ENCODE measurements around the gene KISS1R.

KISS1R gene

DNA sequence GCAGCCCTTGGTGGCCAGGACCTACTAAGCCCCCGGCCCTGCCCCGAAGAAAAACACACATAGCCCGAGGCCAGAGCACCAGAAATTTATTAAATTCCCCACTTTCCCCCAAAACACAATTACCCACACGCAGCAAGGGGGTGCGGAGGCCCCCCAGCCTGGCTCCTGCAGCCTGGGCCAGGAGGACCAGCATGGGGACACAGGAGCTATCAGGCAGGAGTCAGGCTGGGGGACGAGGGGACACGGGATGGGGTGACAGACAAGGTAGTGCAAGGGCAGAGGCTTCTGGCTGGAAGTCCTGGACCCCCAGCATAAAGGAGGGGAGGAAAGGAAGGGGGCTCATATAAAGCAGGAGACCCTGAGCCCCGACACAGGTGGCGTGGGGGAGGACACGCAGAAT is 20.7 kb upstream of the KISS1R start:
- TF ChIP-seq, protein P1, sequence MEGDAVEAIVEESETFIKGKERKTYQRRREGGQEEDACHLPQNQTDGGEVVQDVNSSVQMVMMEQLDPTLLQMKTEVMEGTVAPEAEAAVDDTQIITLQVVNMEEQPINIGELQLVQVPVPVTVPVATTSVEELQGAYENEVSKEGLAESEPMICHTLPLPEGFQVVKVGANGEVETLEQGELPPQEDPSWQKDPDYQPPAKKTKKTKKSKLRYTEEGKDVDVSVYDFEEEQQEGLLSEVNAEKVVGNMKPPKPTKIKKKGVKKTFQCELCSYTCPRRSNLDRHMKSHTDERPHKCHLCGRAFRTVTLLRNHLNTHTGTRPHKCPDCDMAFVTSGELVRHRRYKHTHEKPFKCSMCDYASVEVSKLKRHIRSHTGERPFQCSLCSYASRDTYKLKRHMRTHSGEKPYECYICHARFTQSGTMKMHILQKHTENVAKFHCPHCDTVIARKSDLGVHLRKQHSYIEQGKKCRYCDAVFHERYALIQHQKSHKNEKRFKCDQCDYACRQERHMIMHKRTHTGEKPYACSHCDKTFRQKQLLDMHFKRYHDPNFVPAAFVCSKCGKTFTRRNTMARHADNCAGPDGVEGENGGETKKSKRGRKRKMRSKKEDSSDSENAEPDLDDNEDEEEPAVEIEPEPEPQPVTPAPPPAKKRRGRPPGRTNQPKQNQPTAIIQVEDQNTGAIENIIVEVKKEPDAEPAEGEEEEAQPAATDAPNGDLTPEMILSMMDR (IDR thresholded peaks at IDR 0.05), result no peak

DNA sequence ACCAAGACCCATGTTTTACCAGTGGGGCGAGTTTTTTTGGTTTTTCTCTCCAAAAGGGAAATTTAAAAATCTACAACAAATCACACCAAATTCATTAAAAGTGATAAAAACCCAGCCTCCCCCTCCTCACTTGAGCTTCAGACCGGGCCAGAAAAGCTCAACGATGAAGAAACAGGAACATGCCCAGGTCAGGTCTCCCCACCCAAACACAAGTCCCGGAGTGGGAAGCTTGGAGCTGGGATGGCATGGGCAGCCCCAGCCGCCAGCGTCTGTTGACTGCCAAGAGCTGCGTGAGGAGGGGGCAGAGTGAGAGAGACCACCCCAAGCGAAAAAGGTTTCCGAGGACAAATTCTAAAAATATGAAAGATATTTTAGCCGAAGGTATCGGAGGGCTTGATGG is 20.1 kb upstream of the KISS1R start:
- TF ChIP-seq, protein P1 (IDR thresholded peaks at IDR 0.05), result no peak

DNA sequence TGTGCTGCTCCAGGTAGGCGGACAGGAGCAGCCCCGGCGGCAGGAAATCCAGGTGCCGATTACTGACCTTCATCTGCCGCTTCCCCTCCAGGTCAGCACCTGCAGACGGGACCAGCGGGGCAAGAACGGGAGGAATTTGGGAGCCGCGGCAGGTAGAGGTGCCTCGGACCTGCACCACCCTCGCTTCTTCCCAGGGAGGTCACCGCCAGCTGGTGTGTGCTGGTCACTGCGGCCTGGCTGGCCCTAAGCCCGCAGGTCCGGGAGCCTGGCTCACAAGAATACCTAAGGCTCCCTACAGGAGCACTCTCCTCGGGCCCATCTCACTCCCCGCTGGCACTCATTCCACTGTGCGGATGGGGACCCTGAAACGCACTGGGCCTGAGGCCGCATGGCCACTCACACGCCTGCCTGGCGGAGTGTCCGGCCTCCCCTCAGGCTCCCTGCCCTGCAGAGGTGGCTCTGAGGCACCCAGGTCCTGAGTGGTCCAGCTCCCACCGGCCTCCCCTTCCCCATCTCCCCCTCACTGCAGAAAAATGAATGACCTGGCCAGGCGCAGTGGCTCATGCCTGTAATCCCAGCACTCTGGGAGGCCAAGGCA is 19.6 kb upstream of the KISS1R start:
- TF ChIP-seq, protein P1 (IDR thresholded peaks at IDR 0.05), result no peak

DNA sequence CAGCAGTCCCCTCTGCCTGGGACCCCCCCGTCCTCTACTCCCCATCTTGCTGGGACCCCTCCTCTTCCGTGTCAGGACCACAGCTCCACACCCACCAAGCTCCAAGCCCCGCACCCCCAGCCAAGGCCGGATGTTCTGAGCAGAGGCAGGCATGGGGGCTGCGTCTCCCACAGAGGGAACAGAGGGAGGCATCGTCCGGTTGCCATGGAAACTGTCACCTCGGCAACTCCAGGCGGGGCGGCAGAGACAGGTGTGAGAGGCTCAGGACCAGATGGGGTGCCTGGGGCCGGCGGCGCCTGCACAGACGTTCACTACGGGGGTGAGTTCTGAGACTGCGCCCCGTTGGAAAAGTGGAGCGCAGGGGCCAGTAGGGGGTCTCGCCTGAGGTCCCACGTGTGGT is 18.5 kb upstream of the KISS1R start:
- TF ChIP-seq, protein P1 (IDR thresholded peaks at IDR 0.05), result no peak

DNA sequence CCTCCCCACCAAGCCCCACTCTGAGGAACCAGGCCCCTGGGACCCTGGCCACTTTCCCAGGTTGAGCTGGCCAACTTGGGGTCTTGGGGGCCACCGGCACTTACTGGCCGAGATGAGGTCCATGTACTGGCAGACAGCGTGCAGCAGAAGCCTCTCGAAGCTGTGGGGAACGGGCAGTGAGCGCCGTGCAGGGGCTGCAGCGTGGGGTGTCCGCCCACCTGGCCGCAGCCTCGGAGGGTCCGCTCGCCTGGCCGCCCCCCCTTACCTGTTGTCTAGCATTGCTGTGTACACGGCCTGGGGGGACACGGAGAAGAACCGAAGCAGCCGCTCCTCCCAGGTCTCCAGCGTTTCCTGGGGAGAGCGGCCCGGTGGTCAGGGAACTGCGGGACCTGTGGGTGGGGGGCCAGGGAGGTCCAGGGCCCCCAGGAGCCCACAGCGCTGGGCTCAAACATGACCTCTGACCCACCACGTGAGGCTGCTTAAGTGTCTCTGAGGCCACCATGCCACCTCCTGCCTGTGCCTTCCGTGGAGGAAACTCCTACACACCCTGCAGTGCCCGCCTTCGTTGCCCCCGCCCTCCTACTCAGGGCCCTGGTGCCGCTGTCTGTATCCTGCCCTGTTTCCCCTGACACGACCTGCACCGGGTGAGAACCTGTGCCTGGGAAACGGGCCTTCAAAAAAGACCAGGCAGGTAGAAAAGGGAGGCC is 17.6 kb upstream of the KISS1R start:
- TF ChIP-seq, protein P1 (IDR thresholded peaks at IDR 0.05), result no peak

DNA sequence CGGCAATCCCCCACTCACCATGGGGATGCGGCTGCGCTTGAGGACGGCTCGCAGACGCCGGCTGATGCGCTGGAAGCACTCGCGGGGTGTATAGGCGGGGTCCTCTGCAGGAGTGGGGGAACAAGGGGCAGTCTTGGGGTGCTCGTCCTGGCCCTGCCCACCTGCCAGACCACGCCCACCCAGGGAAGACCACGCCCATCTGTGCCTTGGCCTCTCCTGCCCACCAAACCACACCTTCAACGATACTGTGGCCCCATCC is 17.2 kb upstream of the KISS1R start:
- TF ChIP-seq, protein P1 (IDR thresholded peaks at IDR 0.05), result no peak

DNA sequence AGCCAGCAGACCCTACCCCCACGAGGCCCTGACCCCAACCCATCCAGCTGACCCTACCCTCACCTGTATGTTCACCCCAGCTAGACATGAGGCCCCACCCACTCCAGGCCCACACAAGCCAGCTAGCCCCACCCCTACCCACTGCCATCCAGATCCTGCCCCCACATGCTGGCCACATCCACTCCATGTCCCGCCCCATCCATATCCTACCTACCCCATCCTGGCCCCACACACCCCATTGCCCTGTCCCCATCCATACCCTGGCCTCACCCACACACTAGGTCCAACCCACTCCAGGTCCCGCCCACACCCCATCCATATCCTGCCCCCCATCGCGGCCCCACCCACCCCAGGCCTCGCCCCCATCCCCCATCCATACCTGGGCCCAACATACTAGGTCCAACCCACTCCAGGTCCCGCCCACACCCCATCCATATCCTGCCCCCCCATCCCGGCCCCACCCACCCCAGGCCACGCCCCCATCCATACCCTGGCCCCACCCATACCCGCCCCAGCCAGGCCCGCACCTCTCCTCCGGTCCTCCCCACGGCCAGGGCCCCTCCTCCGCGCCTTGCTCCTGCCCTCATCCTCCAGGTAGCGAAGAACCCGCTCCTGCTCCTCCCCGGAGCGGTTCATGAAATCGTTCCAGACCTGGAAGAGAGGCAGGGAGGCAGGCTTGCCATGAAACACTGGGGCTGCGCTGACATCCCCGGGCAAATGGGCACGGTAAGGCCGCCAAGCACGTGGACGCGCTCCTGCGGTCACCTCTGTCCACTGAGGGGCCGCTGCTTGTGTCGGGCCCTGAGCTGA is 16.6 kb upstream of the KISS1R start:
- TF ChIP-seq, protein P1 (IDR thresholded peaks at IDR 0.05), result no peak
